HG02970 (cell line): ENCODE results near the gene SH3YL1.
A peak's percentile ranks its signal among the peaks of the same experiment; 100 is the strongest.

Experiments
- ATAC-seq: cut with Tn5 transposase; IDR thresholded peaks from one replicate; pipeline ENCODE4 v1.9.1; 2021; ENCODE audit warnings: mild to moderate bottlenecking, moderate library complexity, moderate number of reproducible peaks; ENCODE audit not compliant: unreplicated experiment, low FRiP score

SH3YL1 gene, protein sequence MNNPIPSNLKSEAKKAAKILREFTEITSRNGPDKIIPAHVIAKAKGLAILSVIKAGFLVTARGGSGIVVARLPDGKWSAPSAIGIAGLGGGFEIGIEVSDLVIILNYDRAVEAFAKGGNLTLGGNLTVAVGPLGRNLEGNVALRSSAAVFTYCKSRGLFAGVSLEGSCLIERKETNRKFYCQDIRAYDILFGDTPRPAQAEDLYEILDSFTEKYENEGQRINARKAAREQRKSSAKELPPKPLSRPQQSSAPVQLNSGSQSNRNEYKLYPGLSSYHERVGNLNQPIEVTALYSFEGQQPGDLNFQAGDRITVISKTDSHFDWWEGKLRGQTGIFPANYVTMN

DNA sequence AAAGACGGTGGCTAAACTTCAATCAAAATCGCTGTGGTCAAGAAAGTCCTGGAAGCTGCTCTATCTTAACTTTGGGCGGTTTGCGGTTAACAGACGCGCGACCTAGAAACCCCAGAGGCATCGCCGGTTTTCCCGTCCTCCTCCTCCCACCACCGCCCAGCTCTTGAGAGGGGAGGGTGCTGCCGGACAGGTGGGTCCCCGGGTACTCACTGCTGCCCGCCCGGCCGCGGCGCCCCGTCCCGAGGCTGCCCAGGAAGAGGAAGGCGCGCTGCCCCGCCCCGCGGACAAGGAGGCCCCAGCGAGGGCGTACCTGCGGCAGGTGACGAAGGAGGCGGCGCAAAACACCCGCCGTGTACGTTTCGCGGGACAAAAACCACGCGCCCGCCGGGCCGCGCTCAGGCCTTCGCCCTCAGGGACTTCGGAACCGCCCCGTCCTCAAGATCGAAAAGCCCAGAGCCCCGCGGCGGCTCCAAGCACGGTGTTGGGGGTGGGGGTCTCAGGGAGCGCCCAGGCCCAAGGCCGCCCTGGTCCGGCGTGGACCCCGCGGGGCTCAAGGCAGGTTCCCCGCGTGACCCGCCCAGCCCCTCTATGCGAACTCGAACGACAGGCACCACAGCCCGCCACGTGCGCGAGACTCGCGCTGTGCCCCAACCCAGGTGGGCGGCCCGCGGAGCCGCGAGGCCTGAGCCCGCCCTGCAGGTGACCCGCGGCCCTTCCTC lies at the start of gene SH3YL1:
Gene SH3YL1, minus strand, starts transcription at position 259 of the 719 bp plus-strand sequence. Its CDS starts 48 bp downstream, at position 211.
- ATAC-seq = peak; percentile 25

DNA sequence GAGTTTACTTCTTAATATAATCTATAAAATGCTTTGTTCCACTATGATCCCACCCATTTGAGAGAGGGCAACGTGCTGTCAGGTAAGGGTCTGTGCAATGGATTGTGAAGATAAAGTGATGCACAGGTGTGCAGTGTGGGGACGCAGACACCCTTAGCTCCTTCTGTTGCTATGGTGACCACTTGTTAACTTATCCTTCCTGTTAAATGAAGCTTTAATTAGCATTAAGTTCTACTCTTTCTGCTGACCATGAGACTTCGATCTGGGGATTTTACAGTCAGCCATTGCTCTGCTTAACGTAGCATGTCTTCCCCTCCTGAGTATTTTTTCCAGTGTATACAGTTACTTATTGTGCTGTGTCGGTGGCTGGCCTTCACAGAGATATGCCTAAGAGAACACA lies 47.2 kb upstream of the SH3YL1 start:
- ATAC-seq = no peak

DNA sequence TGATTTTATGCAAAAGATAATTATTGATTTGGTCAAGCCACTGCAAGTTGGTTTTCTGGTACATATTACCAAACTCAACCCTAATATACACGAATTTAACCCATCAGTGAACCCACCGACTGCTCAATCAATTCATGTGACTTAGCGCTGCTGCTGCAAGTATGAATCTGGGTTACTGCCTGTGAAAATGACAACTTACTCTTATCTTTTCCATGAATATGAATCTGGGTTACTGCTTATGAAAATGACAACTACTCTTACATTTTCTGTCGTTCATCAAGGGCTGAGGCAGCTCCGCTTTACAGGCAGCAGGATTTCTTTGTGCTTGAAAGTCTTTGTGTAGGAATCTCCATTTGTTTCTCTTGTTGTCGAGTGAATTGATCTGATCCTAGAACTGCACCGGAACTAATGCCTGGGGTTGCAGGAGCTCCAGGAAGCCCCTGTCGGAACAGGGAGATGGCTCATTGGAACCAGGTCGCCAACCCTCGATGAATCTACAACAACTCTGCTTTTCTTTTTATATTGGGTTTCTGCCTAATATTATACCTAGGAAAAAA lies 46.2 kb upstream of the SH3YL1 start:
- ATAC-seq = no peak

DNA sequence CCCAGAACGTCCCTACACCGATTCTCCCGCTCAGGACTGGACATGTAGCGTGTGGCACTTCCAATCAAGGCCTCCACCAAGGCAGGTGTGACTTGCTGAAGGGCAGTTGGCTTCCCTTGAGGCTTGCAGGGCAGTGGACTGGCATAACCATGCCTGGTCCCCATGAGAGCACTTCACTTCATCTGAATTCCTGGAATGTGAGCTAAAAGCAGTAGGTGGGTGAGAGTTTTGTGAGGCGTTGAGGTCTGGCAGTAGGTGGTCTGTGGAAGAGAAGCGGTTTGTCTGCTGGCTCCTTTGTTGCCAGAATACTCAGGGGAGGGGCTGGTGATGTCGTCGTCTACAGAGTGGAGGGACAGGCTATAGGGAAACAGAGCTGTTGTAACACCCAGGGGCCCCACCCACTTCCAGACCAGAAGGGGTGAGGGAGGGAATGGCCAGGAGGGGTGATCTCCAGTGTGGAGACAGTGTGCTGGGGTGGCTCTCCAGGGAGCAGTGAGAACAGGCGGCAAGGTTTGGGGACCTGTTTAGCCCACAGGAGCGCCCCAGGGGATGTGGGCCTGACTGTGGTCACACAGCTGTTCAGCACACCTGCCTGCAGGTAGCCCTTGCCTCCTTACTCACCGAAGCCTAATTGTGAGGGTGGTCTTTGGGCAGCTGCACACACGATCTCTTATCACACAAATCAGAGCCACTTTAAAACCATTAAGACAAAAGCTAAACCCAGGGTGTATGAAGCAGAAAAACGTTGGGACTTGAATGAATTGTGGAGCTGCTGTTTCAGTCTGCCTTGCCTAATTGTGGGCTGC lies 45.5 kb upstream of the SH3YL1 start:
- ATAC-seq = no peak

DNA sequence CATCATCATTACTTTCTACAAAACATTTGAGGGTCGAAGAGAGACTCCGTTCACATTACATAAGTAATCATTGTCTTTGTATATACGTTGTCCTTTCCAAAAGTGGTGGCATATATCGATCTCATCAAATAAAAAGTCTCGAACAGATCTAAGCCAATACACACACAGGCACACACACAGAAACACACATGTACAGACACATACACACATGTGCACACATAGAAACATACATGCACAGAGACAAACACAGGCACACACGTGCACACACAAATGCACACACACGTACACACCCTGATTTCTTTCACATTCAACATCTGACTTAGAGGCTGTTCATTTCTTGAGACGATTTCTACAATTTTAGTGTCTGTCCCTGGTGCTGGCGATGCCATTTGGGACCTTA lies 41.5 kb upstream of the SH3YL1 start:
- no peak for ATAC-seq

DNA sequence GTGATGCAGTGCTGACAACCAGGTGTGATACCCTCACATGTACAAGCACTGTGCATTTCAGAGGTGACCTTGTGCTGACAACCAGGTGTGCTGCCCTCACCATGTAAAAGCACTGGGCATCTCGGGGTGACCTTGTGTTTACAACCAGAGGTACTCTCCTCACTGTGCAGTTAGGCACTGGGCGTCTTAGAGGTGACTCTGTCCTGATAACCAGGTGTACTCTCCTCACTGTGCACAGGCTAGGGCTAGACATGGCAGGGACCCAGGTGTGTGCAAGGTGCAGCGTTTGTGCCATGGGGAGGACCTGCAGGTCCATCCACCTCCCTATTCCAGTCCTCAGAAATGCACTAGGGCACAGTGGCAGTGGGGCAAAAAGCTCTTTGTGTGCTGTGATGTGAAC lies 32.5 kb upstream of the SH3YL1 start:
- ATAC-seq = no peak

DNA sequence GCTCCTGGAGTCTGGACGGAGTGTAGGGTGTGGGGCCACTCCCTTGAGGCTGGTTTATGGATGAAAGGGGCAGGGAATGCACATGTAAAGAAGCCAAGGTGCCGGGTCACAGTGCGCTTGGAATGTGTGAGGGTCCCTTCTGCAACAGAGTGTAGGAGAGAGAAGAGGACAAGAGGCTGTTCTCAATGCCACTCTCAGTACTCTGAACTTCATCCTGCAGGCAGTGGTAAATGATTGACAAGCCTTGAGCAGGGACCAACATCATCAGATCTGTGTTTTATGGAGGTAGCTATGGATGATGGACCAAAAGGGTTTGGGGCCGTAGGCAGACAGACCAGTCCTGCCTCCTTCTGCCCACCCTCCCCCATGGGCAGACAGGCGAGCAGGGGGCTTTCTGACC lies 31.3 kb upstream of the SH3YL1 start:
- no peak for ATAC-seq

DNA sequence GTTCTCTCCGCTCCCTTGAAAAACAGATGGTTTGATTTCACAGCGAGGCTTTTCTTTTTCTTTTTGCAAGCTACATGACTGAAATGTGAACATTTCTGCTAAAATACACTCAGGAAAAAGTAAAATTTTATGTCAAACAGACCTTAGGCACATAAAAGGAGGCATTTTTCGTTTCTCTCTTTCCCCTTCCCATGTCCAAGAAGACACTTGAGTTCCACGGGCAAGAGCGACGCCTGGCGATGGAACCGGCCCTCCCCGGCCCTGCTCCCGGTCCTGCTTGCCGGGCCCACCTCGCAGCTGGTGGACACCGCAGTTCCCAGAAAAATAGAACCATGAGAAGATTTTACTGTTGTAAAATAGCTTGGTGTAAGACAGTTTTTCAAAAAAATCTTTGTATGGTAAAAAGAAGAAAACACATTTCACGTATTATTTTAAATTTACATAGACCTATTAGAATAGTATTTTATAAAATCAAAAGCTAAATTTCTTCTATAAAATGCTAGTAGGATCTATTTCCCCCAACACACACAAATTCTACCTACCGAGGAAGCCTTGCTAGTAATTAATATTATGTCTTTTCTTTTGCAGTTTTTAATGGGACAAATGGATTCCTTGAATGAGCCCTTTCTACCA lies 26.4 kb upstream of the SH3YL1 start:
- no peak for ATAC-seq

DNA sequence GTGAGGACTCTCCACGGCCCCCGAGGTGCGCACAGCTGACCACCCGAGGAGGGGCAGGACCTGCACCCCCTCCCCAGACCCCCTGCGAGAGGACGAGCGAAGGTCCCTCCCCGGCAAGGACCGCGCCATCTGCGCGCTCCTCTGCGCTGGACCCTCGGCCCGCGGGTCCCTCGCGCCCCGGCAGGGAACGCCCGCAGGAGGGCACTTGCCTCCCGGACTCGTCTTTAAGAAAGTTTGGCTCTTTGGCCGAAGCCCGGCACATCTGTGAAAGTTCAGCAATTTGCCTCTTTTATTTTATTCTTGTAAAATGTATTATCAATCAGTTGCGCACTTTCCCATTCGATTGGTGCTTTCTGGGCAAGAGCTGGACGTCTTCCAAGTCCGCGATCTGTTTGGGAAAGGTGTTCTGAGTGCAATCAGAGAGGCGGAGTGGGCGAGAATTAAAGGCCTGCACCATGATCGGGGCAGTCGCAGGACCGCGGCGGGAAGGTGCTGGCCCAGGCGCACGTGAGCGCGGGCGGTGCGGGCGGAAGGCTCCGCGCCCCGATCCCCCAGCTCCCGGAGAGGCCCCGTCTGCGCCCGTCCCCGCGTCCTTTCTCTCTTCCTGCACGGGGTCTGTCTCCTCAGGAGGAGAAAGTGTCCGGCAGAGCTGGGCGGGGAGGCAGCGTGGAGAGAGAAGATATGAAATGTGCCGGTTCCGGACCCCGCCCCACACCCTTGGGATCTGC lies 25.7 kb upstream of the SH3YL1 start:
- no peak for ATAC-seq

DNA sequence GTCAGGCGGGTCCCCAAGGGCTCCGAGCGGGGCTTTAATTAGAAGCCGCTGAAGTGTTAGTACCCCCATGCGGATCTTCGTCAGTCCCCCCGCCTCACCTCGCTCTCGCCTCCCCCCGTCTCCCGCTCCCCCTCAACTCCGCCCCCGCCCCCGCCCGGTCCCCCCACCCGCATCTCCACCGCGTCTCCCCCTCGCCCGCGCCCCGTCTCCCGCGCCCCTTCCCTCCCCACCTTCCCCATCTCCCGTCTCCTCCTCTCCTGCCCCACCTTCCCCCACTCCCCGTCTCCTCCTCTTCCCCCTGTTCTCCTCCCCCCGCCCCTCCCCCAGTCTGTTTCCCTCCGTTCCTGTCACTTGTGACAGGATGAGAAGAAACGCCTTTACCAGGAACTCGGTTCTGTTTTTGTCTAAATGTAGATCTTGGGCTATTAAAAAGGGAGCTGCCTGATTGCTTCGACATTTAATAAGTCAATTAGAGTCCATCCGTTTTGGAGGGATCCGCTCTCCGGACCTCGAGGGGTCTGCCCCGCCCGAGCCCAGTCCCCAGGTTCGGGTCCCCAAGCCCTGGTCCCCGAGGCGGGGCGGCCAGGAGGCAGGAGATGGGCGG lies 25.0 kb upstream of the SH3YL1 start:
- no peak for ATAC-seq

DNA sequence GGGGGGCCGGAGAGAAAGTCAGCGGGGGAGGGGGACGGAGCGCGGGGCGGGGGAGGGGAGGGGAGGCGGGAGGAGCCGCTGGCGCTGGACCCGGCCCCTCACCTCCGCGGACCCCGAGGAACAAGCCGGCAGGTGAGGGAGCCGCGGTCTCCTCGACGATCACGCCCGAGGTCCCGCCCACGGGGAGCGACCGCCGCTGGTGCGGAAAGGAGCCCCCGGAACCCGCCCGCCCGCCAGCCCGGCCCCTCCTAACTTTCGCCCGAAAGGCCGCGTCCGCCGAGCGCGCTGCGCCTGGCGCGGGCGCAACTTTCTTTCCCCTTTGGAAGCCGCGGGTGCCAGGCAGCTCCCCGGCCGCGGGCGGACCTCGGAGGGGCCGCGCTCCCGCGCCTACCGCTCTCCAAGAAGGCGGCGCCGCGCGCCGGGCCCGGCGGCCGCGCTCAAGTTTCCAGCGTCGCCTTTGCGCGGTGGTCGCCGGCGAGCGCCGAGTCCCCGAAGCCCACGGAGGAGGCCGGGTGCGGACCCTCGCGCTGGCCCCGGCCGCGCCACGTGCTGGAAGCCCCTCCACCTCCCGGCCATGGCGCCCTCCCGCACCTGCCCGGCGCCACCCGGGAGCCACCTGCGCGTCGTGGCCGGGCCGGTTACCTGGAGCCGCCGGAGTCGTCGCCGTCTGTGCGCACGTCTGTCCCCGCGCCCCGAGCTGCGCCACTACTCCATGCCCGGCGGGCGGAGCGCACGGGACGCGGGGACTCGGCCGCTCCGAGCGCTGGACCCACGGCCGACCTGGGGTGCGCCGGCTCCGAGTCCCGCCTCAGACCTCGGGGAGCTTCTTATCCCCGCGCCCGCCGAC lies 24.3 kb upstream of the SH3YL1 start, which contains the start of gene ALKAL2:
Gene ALKAL2, minus strand, starts transcription at position 181 of the 847 bp plus-strand sequence. CDS start 256 bp downstream, outside the sequence.
- ATAC-seq = no peak

DNA sequence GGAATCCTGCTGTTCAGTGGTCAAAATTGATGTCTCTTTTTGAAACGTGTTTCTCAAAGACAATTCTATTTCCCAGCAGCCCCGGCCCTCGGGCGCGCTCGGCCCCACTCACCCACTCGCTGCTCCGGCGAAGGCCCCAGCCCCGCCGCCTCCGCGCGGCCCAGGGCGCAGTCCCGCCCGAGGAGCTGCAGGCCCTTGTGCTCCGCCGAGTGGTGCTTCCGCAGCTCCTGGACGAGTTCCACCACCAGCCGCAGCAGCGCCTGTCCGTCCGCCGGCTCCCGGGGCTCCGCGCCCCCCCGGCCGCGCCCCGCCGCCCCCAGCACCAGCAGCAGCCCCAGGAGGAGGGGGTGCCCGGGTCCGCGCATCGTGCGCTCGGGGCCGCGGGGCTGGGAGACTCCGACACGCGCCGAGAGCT lies 23.6 kb upstream of the SH3YL1 start:
- no peak for ATAC-seq

DNA sequence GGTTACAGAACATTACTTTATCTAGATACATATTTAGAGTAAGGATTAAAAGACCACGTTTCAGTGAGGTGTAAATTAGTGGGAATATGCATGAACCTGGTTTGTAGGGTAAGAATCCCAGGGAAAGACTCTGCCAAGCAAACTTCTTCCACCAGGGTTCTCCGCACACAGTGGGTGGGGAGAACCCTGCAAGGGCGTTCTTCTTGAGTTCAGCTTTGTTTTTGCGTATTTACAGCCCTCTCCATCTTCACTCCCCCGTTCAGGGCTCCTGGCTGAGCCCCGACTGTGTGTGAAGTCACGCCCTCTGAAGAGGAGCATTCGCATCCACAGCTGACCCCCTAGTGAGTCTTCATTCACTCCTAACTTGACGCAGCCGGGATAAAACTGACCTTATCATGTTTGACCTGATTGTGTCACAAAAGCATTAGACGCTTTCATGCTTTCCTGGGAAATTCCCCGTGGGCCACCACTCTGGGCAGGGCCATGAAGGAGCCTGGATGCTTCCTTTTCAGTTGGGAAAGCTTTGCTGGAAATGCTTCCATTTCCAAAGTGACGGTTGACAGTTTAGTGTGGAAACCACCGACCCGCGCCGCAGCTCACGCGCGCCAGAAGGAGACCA lies 23.1 kb upstream of the SH3YL1 start:
- ATAC-seq = no peak

DNA sequence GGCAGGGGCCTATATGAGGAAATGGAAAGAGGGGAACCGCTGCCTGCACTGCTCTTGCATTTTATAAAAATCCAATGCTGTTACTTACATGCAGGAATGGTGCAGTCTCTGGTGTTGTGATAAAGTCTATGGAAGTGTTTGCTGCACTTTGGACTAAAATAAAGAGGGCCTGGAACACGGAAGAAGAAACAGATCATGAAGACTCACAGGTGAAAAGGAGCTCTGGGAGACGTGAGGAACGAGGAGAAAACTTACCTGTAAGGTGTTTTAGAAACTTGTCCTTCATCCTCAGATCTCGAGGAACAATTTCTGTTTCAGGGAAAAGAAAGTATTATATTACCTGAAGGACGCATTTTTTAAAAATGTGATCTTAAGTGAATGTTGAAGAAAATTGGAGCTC lies 22.2 kb upstream of the SH3YL1 start:
- ATAC-seq = no peak

DNA sequence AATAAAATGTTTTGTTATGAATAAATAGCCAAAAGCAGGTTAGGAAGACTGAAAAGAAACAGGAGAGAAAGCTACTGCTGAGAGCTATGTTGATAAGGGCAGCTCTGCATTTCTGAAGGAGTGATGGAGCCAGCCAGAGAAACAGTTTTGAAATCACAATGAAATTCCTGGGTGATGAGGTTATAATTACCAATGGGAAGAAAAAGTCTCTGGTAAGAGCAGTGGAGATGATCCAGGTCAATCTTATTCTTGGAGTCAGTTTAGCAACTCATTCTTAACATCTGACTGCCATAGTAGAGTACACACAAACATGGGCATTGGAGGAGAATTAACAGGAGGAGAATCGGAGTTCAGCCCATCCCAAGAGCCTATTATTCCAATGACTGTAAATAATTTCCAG lies 21.7 kb upstream of the SH3YL1 start:
- ATAC-seq = no peak

DNA sequence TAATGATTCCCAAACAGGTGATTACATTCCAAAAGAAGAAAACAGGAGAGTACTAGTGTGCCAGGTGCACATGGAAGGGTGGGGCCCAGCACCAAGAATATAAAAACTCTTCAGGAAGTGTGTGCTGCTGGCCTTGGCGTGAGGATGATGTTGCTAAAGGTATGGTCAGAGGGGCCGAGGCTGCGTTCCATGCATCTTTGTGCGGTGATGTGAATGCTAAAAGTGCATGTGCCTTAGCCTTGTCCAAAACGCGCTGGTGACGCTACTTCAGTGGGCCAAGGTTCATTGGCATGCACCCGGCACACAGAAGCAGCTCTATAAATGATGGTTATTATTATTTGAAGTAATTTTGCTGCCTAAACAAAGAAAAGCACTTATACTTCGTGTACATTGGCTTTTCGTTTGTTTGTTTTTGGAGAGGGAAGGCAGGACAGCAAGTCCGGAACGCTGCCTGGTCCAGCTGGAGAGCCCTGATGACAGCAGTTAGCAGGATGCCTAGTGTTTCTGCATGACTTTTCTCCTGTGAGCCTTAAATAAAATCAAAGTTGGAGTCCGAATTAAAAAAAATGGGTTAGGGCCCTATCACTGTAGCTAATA lies 21.2 kb upstream of the SH3YL1 start:
- no peak for ATAC-seq

DNA sequence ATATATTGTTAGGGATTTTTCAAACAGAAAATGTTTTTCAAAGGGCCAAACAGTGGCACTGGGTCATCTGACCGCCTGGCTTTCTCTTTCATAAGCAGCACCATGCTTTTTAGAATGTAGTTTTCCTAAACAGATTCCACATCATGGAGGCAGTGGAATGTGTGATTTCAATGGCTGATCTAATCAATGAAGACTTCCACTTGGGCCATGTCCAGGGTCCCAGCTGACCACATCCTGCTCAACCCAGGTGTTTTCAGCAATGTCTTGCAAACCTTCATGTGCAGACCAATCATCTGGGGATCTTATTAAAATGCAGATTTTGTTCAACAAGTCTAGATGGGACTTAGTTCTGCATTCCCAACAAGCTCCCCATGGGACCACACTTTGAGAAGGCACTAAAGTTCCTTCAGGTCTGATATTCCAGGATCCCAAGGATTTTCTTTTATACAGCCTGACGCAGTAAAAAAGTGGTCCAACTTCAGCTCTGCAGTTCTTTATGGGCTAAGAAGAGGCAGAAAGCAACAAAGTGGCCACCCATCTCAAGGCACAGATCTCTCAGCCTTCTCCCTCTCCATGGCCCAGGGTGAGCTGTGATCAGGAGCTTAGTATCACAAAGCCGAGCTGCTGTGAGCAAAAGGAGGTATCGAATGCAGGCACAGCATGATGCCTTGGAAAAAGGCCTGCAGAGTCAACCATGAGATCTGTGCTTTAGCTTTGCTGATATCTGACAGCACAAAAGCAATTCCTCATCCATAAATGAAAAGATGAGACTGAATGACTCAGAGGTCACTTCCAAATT lies 20.4 kb upstream of the SH3YL1 start:
- no peak for ATAC-seq
